ENCODE results near the gene GRK2. TPM values are rescaled to one million over a fixed set of nuclear protein-coding genes. Genes with fewer than 3 reads are reported as not detected.

The GRK2 gene
- total and polyA plus RNA-seq, 12 donors, result 26.4 to 159 (median 59.6) TPM

- H3K4me1 ChIP-seq (replicated peaks in 1 of 2), result peaks cover 69 to 100% of the 10 kb centered on the region in 2 donors
- TF ChIP-seq POLR2A (IDR thresholded peaks at IDR 0.05) (no peak), CTCF (IDR thresholded peaks at IDR 0.05) (no peak)
These were observed 6.3 kb downstream of the GRK2 start for GRCh38 chr11:67272327-67273259.

GRCh38 chr11:67273260-67273990 lies 7.2 kb downstream of the GRK2 start:
- DNase-seq, result peak in 3 of 7 donors; percentile 11 to 53 (median 34)
- H3K27ac ChIP-seq, result peak overlapping the region in 4 of 5 donors; percentile 25 to 89 (median 63)
- H3K27me3 ChIP-seq, result no peaks in the 10 kb centered on the region
- no peak overlapping the region for H3K4me3 ChIP-seq
- intact Hi-C loops (cut with DNase I), result no loop called here
- TF ChIP-seq CTCF (IDR thresholded peaks at IDR 0.05) (peak in 1 of 6 experiments; percentile 10), POLR2A (IDR thresholded peaks at IDR 0.05) (no peak)
- H3K9me3 ChIP-seq (replicated peaks in 1 of 3), result no peaks in the 10 kb centered on the region
- H3K4me1 ChIP-seq (replicated peaks in 1 of 2), result peaks cover 68 to 100% of the 10 kb centered on the region in 2 donors
- H3K36me3 ChIP-seq (replicated peaks in 1 of 2), result peaks cover 0 to 5% of the 10 kb centered on the region in 2 donors
- 38 to 56% (median 46%) methylated on average over 10 to 14 of the region's 14 CpGs for WGBS, 4 donors

More at GRCh38 chr11:67272327-67273259, 6.3 kb downstream of the GRK2 start:
- peak in 3 of 7 donors; percentile 16 to 56 (median 33) for DNase-seq
- peak overlapping the region in 3 of 5 donors; percentile 25 to 89 (median 80) for H3K27ac ChIP-seq
- intact Hi-C loops (cut with DNase I), result no loop called here
- H3K36me3 ChIP-seq (replicated peaks in 1 of 2), result peaks cover 0 to 7% of the 10 kb centered on the region in 2 donors
- WGBS, 4 donors, result 52 to 67% (median 57%) methylated on average over 4 to 23 of the region's 23 CpGs
- no peak overlapping the region for H3K4me3 ChIP-seq
- no peaks in the 10 kb centered on the region for H3K27me3 ChIP-seq
- no peaks in the 10 kb centered on the region for H3K9me3 ChIP-seq (replicated peaks in 1 of 3)

- 31 to 36% (median 35%) methylated on average over 23 to 35 of the region's 35 CpGs for WGBS, 4 donors
- intact Hi-C loops (cut with DNase I), result no loop called here
- Histone ChIP-seq H3K4me1 (replicated peaks in 1 of 2) (peaks cover 58 to 95% of the 10 kb centered on the region in 2 donors), H3K4me3 (no peak overlapping the region), H3K27ac (peak overlapping the region in 4 of 5 donors; percentile 3 to 89 (median 63)), H3K36me3 (replicated peaks in 1 of 2) (peaks cover 0 to 14% of the 10 kb centered on the region in 2 donors), H3K27me3 (no peaks in the 10 kb centered on the region), H3K9me3 (replicated peaks in 1 of 3) (no peaks in the 10 kb centered on the region)
- TF ChIP-seq POLR2A (IDR thresholded peaks at IDR 0.05) (no peak), CTCF (IDR thresholded peaks at IDR 0.05) (no peak)
- DNase-seq, result peak; percentile 76 to 95 (median 89)
These were observed 8.7 kb downstream of the GRK2 start for GRCh38 chr11:67274768-67275605.

Data from adrenal gland (tissue), 12 donors.